Femur (tissue), 1 donor: ENCODE results near the gene CCL13.
"Not testable (repeated sequence)": the region's sequence is repeated elsewhere in the genome, so short reads cannot be mapped to it uniquely, and the experiment has no call there.

Experiments used
- DNase-seq: peaks from one replicate; pipeline ENCODE4 v3.0.0-alpha.2; 2017

Gene CCL13

DNA sequence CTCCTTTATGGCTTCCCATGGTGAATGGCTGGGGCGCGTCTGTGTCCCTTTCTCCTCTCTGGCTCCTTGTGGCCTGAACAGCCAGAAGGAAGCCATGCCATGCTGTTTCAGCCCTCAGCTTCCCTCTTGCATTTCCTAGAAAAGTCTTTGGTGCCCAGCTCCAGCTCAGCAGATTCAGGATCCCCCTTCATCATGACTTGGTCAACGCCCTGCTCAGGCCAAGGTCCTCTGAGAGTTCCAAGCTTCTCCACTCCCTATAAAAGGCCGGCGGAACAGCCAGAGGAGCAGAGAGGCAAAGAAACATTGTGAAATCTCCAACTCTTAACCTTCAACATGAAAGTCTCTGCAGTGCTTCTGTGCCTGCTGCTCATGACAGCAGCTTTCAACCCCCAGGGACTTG lies at the start of gene CCL13:
TSS of gene CCL13 (plus strand) at position 287 of the 400 bp plus-strand sequence. CDS start at position 334, 47 bp downstream.
- DNase-seq, result no peak

DNA sequence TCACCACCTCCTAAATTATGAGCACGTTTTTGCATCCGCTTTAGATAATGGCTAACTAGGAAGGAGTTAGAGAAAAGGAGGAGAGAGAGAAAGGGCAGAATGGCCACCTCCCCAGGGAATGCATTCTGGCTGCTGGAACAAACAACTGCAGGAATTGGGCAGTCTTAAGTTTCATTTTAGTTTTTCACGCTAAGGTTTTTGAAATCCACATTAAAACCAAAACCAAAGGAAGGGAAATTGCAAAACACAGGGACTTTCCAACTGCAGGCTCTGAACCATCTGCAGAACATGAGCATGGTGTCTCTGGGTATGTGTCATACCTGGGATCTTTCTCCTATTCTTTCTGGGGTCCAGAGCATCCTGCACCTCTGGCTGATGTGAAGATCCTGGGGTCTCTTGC lies 49.2 kb upstream of the CCL13 start:
- DNase-seq, result no peak

DNA sequence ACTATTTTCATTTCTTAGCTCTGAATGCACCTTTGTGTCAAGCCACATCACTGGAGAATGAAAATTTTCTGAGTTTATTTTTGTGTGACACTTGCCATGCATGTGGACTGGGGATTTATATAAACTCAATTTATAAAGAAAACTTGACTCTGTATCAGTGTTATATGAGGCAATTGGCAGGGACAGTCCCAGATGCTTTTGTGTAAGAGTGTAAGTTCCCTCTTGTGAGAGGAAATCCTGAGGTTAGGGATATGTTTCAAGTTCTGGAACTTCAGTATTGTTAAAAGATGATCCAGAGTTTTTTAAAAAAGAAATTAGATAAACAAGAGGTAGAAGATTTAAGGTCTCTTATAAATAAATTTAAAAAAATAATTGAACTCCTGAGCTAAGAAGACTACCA lies 47.9 kb upstream of the CCL13 start:
- no peak for DNase-seq

DNA sequence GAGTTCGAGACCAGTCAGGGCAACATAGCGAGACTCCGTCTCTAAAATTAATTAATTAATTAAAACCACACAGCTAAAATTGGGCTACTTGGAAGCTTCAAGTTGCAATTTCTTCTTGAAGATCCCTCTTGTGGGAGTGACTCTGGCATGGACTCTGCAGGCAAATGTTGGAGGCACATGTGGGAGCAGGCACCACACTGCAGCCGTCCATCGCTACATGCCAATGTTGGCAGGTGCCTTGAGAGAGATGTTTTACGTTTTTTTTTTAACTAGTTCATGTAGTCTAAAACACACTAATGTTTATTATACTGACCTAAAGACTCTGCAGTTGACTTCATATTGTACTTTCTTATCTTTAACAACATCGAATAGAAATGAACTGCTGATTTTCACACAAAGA lies 45.0 kb upstream of the CCL13 start:
- DNase-seq, result no peak

DNA sequence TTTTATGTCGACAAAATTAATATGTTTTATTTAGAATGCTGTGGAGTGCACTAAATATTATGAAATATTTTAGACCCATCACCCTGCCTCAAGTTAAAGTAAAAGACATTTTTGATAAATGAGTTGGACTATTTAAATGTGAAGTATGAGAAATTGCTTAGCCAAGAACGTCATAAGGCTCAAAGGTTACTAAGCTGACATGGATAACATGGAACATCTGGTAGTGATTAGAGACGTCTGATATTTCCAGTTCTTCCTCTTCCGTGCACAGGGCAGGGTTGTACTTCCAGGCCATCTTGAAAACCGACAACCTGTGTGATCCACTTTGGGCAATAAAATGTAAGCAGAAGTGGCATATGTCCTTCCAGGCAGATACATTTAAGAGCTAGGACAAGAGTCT lies 44.2 kb upstream of the CCL13 start:
- DNase-seq, result no peak

DNA sequence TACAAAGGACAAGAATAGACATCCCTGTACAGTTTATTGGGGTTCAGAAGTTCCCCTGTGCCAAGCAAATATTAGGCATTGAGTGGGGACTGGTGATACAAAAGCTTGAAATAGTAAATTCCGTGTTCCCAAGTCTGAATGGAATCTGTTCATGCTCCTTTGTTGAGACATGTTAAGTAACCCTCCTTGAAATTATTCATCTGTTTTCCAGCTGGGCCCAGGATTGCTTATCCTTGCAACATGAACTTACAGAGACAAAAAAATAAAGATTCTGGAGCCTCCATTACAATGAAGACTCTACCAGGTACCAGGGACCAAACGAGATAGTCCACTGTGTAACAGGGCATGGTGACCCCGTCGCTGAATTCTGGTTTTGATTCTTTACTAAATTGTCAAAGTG lies 43.1 kb upstream of the CCL13 start:
- DNase-seq, result no peak

DNA sequence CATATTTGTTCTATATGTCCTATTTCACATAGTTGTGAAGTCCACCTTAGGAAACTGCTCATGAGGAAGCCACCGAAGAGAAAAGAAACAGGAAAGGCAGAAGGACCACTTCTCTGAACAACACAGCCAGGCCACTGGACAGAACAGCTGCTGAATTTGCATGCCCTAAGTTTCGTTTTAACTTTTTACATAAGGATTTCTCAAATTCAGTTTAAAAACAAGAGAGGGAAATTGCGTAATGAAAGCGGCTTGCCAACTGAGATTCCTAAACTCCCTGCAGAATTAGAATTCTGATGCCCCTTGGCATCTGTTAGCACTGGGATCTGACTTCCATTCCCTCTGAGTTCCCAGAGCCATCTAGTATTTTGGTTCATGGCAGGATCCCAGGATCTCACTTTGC lies 42.0 kb upstream of the CCL13 start:
- DNase-seq, result peak; percentile 32

DNA sequence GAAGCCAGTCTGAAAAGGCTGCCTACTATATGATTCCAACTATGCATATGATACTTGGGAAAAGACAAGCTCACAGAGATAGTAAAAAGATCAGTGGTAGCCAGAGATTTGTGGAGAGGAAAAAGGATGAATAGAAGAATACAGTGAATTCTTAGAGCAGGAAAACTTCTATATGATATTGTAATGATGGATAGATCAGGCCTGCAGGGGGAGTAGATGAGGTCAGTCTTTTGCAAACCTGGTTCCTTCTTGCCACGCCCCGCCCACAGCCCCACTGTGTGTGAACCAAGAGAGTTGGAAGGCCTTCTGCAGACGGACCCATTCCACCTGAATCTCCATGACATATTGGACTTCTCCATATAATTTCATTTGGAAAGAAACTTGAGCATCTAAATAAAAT lies 37.8 kb upstream of the CCL13 start:
- no peak for DNase-seq

DNA sequence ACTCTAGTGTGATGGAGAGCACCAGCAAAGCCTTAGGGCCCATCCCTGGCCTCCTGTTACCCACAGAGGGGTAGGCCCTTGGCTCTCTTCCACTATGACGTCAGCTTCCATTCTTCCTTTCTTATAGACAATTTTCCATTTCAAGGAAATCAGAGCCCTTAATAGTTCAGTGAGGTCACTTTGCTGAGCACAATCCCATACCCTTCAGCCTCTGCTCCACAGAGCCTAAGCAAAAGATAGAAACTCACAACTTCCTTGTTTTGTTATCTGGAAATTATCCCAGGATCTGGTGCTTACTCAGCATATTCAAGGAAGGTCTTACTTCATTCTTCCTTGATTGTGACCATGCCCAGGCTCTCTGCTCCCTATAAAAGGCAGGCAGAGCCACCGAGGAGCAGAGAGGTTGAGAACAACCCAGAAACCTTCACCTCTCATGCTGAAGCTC lies 37.2 kb upstream of the CCL13 start, which contains the start of gene CCL8:
TSS of gene CCL8 (plus strand) at position 397 of the 445 bp plus-strand sequence. CDS start 67 bp downstream, outside the sequence.
- no peak for DNase-seq

DNA sequence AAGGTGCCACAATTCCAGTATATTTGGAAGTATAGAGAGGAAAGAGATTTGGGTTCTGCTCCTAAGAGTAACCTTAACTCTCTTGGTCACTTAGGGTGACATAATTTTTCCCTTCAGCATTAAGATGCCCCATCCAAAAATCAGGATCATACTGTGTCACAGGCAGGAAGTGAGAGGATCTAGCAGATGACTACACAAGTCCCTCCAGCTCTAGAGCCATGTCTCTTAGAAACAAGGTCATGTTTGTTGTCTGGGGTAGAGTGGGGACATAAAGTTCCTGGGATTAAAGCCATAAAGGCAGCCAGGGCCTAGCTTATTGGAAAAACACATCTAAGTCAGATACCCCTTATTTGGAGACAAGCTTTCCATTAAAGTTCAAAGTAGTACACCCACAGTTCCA lies 34.3 kb upstream of the CCL13 start:
- DNase-seq, result no peak

DNA sequence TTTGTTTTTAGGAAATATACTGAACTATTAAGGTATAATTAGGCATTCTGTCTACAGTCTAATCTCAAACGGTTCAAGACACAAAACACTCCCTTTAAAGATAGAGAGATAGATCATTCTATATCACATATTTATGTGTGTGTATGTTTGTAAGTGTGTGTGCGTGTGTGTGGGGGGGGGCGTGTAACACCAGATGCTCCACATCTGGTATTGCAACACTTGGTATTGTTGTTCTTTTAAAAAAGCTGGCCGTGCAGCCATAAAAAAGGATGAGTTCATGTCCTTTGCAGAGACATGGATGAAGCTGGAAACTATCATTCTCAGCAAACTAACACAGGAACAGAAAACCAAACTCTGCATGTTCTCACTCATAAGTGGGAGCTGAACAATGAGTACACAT lies 28.7 kb upstream of the CCL13 start:
- DNase-seq, result not testable (repeated sequence)

DNA sequence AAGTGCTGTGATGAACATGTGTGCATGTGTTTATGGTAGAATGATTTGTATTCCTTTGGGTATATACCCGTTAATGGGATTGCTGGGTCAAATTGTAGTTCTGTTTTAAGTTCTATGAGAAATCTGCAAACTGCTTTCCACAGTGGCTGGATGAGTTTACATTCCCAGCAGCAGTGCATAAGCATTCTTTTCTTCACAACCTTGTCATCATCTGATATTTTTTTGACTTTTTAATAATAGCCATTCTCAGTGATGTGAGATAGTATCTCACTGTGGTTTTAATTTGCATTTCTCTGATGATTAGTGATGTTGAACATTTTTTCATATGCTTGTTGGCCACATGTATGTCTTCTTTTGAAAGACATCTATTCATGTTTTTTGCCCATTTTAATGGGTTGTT lies 18.6 kb upstream of the CCL13 start:
- no peak for DNase-seq

DNA sequence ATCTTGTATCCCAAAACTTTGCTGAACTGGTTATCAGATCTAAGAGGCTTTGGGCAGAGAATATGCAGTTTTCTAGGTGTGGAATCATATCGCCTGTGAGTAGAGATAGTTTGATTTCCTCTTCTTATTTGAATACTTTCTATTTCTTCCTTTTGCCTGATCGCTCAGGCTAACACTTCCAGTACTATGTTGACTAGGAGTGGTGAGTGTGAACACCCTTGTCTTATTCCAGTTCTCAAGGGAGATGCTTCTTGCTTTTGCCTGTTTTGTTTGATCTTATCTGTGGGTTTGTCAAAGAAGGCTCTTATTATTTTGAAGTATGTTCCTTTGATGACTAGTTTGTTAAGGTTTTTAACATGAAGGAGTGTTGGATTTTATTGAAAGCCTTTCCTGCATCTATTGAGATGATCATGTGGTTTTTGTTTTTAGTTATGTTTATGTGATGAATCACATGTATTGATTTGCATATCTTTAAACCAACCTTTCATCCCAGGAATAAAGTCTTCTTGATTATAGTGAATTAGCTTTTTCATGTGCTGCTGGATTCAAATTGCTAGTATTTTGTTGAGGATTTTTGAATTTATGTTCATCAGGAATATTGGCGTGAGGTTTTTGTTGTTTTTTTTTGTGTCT lies 17.0 kb upstream of the CCL13 start:
- no peak for DNase-seq

DNA sequence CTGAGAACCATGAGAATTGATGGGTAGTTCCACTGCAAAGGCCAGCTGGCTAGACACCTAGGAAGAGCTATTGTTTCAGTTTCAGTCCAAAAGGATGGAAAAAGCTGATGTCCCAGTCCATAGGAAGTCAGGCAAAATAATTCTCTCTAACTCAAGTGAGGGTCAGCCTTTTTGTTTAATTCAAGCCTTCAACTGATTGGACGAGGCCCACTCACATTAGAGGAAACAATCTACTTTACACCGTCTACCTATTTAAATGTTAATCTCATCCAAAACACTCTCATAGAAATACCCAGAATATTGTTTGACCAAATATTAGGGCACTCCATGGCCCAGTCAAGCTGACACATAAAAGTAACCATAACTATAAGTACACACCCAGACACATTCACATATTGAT lies 14.4 kb upstream of the CCL13 start:
- no peak for DNase-seq

DNA sequence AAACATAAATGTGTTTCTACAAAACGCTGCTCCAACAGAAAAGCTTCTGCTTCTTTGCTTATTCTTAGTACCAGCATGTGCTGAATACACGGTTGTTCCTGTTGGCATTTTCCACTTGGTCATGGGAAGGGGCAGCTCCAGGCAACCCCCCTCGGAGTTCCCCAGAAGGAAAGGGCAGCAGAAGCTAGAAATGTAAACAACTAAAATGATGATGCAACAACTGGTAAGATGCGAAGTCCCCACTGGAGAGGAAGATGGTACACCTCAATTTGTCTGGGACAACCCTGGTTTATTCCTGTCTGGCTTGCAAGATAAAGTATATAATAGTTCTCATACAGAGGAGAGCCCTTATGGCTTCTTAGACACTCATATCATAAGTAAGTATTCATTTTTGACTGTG lies 9.2 kb upstream of the CCL13 start:
- no peak for DNase-seq

DNA sequence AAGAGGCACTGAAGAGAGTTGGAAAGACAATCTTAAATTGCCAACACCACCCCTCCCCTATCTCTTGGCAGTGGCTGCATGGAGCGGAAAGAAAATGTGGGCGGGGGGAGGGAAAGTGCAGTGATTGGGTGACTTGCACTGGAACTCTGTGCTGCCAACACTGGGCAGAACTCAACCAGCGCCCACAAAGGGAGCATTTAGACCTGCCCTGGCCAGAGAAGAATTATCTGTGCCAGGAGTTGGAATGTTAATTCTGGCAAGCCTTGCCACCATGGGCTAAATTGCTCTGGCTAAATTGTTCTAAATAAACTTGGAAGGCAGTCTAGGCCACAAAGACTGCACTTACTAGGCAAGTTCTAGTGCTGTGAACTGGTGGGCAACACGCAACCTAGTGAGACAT lies 6.5 kb upstream of the CCL13 start:
- DNase-seq, result no peak

DNA sequence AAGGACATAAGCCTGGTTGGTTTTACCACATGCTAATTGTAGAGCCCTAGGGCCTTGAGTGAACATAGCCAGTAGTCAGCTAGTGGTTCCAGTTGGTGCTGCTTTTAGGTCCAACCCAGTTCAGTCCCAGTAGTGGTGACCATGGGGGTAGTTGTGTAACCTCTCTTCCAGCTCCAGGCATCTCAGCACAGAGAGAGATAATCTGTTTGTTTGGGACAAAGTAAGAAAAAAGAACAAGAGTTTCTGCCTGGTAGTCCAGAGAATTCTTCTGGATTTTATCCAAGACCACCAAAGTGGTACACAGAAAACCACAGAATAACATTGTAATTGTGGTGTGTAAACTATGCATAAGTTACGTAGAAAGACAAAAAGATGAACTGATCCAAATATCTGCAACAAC lies 5.2 kb upstream of the CCL13 start:
- no peak for DNase-seq

DNA sequence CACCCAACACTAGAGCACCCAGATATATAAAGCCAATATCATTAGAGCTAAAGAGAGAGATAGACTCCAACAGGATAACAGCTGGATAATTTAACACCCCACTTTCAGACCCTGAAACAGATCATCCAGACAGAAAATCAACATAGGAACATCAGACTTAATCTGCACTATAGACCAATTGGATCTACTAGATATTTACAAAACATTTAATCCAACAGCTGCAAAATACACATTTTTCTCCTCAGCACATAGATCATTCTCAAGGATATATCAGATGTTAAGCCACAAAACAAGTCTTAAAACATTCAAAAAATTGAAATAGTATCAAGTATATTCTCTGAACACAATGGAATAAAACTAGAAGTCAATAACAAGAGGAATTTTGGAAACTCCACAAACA lies 4.1 kb upstream of the CCL13 start:
- no peak for DNase-seq

DNA sequence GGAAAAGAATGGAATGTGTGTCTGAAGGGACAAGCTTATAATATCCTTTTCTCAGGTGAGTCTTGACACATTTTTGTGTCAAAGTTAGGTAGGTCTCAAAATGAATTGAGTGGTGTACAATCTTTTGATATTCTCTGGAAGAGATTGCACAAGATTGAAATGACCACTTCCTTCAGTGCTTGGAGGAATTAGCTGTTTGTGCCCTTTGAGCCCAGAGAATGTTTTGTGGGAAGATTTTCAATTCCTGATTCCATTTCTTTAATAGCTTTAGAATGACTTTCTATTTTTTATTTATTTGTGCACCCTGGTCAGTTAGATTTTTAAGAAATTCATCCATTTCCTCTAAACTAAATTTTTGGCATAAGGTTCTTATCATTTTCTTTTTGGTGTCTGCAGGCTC lies 1.6 kb upstream of the CCL13 start:
- no peak for DNase-seq

DNA sequence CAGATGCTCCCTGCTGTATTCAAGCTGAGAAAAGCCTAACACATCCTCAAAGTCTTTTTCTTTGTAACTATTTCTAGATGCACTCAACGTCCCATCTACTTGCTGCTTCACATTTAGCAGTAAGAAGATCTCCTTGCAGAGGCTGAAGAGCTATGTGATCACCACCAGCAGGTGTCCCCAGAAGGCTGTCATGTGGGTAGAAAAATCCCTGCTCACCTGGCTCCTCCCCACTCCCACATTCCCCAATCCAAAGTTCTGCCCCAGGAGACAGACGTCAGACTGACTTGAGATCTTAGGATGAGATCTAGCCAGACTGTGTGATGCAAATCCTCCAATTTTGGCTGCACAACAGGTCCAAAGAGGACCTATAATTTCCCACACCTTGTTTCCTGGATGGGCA lies 1.1 kb downstream of the CCL13 start:
- no peak for DNase-seq

DNA sequence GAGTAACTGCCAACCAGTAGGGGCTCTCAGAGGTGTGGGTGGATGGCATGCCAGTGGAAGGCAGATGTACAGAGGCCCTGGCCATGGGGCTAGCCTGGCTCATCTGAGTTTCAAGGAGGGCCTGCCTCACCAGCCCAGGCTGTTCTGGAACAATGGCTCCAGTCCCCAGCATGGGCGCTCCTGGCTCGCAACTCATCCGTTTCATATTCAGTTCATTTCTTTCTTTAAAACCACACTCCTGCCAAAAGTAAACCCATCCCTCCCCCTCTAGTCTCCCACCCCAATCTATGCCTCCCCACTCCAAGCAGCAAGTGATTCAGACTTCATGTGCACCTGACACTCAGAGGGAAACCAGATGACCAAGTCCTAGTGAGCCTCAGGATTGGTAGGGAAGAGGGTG lies 2.4 kb downstream of the CCL13 start:
- DNase-seq, result no peak

DNA sequence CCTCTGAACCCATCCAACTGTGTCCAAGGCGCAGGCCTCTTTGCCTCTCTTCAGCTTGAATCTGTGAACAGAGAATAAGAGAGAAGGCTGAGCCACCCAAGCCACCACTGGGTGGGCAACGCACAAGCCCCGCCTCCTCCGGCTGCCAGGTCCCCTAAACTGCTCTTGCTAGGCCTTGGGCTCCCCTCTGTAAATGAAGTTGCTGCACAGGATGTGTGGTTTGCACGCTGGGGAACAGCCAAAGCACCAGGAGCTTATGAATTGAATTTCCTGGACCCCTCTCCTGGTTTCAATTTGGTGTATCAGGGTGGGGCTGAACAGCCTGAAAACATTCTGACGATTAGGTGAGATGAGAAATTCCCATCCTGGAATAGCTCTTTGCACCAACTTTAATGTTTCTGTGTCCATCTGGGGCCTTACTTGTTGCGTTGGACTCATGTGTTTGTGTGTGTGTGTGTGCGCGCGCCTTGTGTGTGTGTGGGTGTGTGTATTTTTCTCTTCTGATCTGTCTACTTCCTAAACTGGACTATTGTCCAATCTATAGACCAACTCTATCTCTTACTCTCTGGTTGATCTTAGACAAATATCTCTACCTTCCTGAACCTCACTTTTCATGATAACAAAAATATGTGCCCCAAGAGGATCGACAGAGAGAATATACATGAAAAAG lies 4.5 kb downstream of the CCL13 start:
- DNase-seq, result no peak

DNA sequence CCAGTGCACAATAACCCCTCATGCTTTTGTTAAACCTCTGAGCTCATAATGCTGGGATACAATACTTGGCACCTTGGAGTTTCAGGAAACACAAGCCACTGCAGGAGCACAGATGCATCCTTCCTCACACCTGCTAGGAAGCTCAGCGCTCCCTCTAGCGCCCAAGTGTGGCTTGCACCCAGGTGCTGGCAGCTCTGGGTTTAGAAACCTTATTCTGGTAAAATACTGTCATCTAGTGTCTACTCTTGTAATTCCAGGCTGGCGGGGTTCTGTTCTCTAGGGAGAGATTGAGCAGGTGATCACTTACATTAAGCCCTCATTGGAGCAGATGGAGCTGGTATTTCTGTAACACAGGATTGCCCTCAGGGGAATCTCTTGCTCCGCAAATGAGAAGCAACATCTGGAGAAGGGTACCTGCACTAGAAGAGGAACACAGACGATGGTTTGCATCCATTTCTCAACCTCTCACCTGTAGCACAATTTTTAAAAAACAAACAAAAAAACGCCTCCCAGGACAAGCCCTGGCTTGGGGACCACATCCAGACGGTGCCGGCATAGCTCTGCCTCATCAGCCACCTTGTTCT lies 5.3 kb downstream of the CCL13 start:
- peak; percentile 91 for DNase-seq

DNA sequence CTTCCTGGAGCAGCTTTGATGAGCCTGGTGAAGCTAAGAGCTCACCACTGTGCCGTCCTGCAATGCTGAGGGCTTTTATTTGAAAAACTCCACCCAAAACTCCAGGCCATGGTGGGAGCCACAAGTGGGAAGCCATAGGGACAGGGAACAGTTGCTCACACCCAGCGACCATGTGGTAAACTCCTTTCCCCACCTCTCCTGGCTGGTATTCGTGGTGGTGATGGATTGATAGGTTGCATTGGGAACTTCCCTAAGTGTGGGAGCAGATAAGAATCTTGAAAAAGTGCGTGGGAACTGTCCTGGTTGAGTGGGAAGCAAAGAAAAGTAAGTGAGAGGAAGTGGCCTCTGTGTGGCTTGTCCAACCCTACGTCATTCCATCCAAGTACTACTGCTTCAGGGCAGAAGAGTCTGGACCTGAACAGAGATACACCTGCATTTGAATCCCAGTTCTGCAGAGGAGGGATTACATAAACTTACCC lies 6.9 kb downstream of the CCL13 start, which contains the start of gene CCL1:
TSS of gene CCL1 (minus strand) at position 51 of the 479 bp plus-strand sequence. CDS start 72 bp downstream, outside the sequence.
- DNase-seq, result no peak
